GM19035 (cell line): Measurements from ENCODE around the gene ATG16L1.

Experiments used
- ATAC-seq: cut with Tn5 transposase; IDR thresholded peaks from one replicate; pipeline ENCODE4 v1.9.1; 2021; ENCODE audit not compliant: unreplicated experiment

ATG16L1 gene

GRCh38 chr2:233288663-233289062 lies 37.2 kb downstream of the ATG16L1 start:
- ATAC-seq = no peak

- no peak for ATAC-seq
Measured at GRCh38 chr2:233289648-233290047, 38.2 kb downstream of the ATG16L1 start.

GRCh38 chr2:233290051-233290845 lies 38.8 kb downstream of the ATG16L1 start:
- ATAC-seq = no peak

GRCh38 chr2:233295891-233296290 lies 44.4 kb downstream of the ATG16L1 start:
- ATAC-seq = no peak

- ATAC-seq = no peak
Measured at GRCh38 chr2:233297076-233297475, 45.6 kb downstream of the ATG16L1 start.

GRCh38 chr2:233300401-233300800 lies 48.9 kb downstream of the ATG16L1 start:
- ATAC-seq = no peak

- ATAC-seq = no peak
Measured at GRCh38 chr2:233301248-233301647, 49.8 kb downstream of the ATG16L1 start.

GRCh38 chr2:233301811-233302210 lies 50.3 kb downstream of the ATG16L1 start:
- ATAC-seq = no peak

- ATAC-seq = no peak
Measured at GRCh38 chr2:233303252-233303651, 51.8 kb downstream of the ATG16L1 start.

GRCh38 chr2:233307565-233307964 lies 56.1 kb downstream of the ATG16L1 start, which contains the start of gene SAG:
Gene SAG, plus strand, starts transcription at chr2:233307816. Its CDS starts 1,374 bp downstream, at chr2:233309190.
- ATAC-seq = no peak

- no peak for ATAC-seq
Measured at GRCh38 chr2:233311241-233311926, 59.9 kb downstream of the ATG16L1 start.

GRCh38 chr2:233312874-233313273 lies 61.4 kb downstream of the ATG16L1 start:
- peak; percentile 49 for ATAC-seq

GRCh38 chr2:233314180-233314925 lies 62.9 kb downstream of the ATG16L1 start:
- no peak for ATAC-seq

- no peak for ATAC-seq
Measured at GRCh38 chr2:233317196-233317943, 65.9 kb downstream of the ATG16L1 start.

GRCh38 chr2:233319256-233319655 lies 67.8 kb downstream of the ATG16L1 start:
- no peak for ATAC-seq

GRCh38 chr2:233320470-233320869 lies 69.0 kb downstream of the ATG16L1 start:
- no peak for ATAC-seq

- ATAC-seq = no peak
Measured at GRCh38 chr2:233321166-233321565, 69.7 kb downstream of the ATG16L1 start.

GRCh38 chr2:233323851-233324250 lies 72.4 kb downstream of the ATG16L1 start:
- ATAC-seq = no peak

GRCh38 chr2:233325256-233325655 lies 73.8 kb downstream of the ATG16L1 start:
- no peak for ATAC-seq

- no peak for ATAC-seq
Measured at GRCh38 chr2:233325814-233326213, 74.3 kb downstream of the ATG16L1 start.

GRCh38 chr2:233326500-233326899 lies 75.0 kb downstream of the ATG16L1 start:
- no peak for ATAC-seq
